Neuronal stem cell (in vitro differentiated cells): ENCODE data around the gene RALY.

Experiments
- DNase-seq: peaks from one replicate; pipeline ENCODE4 v3.0.0-alpha.2; 2013; ENCODE audit warnings: low spot score
- H2AFZ ChIP-seq: one replicate; pipeline ENCODE4 v1.6.1; 2013; ENCODE audit warnings: mild to moderate bottlenecking, low read length, inconsistent platforms
- H2AK5ac ChIP-seq: 2 replicates; pipeline ENCODE4 v1.6.1; 2013; ENCODE audit warnings: low read depth, mild to moderate bottlenecking, inconsistent platforms, low read length, moderate library complexity, mixed read lengths
- H2BK120ac ChIP-seq: 2 replicates; pipeline ENCODE4 v1.6.1; 2013; ENCODE audit warnings: low read depth, mild to moderate bottlenecking, inconsistent platforms, low read length, moderate library complexity, mixed read lengths
- H2BK12ac ChIP-seq: one replicate; pipeline ENCODE4 v1.6.1; 2013; ENCODE audit warnings: low read length, inconsistent platforms
- H2BK15ac ChIP-seq: 2 replicates; pipeline ENCODE4 v1.6.1; 2013; ENCODE audit warnings: mild to moderate bottlenecking, low read length, inconsistent platforms, mixed read lengths
- H2BK5ac ChIP-seq: one replicate; pipeline ENCODE4 v1.6.1; 2013; ENCODE audit warnings: inconsistent platforms, mild to moderate bottlenecking, low read length, moderate library complexity
- H3K14ac ChIP-seq: one replicate; pipeline ENCODE4 v1.6.1; 2013; ENCODE audit warnings: low read length, inconsistent platforms
- H3K18ac ChIP-seq: 2 replicates; pipeline ENCODE4 v1.6.1; 2013; ENCODE audit warnings: low read length, inconsistent platforms
- H3K23ac ChIP-seq: 2 replicates; pipeline ENCODE4 v1.6.1; 2013; ENCODE audit warnings: low read depth, mild to moderate bottlenecking, mixed read lengths, low read length, inconsistent platforms; ENCODE audit not compliant: poor library complexity
- H3K27ac ChIP-seq: replicated peaks from 3 replicates; pipeline ENCODE4 v1.5.1; 2013; ENCODE audit warnings: low read length, inconsistent platforms
- H3K27me3 ChIP-seq, 3 experiments: 2 replicates each; pipeline ENCODE4 v1.6.1; 2013; ENCODE audit warnings: low read length in 3 of 3, mild to moderate bottlenecking in 2 of 3, inconsistent platforms in 1 of 3, low read depth in 1 of 3, mixed read lengths in 1 of 3, moderate library complexity in 1 of 3; ENCODE audit not compliant: control insufficient read depth in 3 of 3, insufficient read depth in 3 of 3
- H3K36me3 ChIP-seq, 2 donors: replicated peaks in 1 of 2; 2 replicates each; pipeline ENCODE4 v1.6.1; 2013; ENCODE audit warnings: low read length in 2 of 2; ENCODE audit not compliant: control insufficient read depth in 2 of 2, insufficient read depth in 2 of 2
- H3K4ac ChIP-seq: 2 replicates; pipeline ENCODE4 v1.6.1; 2013; ENCODE audit warnings: inconsistent platforms, mild to moderate bottlenecking, low read length, moderate library complexity
- H3K4me1 ChIP-seq, 2 donors: 1 replicate in 1 of 2; 2 replicates in 1 of 2; pipeline ENCODE4 v1.6.1; 2013; ENCODE audit warnings: low read length in 2 of 2, low read depth in 1 of 2; ENCODE audit not compliant: control insufficient read depth in 2 of 2, insufficient read depth in 1 of 2
- H3K4me2 ChIP-seq: one replicate; pipeline ENCODE4 v1.6.1; 2013; ENCODE audit warnings: mild to moderate bottlenecking, low read length, inconsistent platforms; ENCODE audit not compliant: insufficient read depth, poor library complexity, severe bottlenecking
- H3K4me3 ChIP-seq, 2 donors: 2 replicates each; pipeline ENCODE4 v1.5.1; 2013; ENCODE audit warnings: low read length in 2 of 2, mild to moderate bottlenecking in 2 of 2, inconsistent platforms in 1 of 2, moderate library complexity in 1 of 2
- H3K79me1 ChIP-seq: one replicate; pipeline ENCODE4 v1.6.1; 2013; ENCODE audit warnings: low read depth, mild to moderate bottlenecking, inconsistent platforms, low read length, moderate library complexity
- H3K9ac ChIP-seq: one replicate; pipeline ENCODE4 v1.6.1; 2013; ENCODE audit warnings: mild to moderate bottlenecking, low read depth, low read length, inconsistent platforms; ENCODE audit not compliant: poor library complexity
- H3K9me3 ChIP-seq, 2 donors: replicated peaks in 1 of 2; 2 replicates each; pipeline versions ENCODE3 to v1.6.1; 2013; ENCODE audit warnings: low read length in 2 of 2, mild to moderate bottlenecking in 2 of 2, inconsistent platforms in 1 of 2, low read depth in 1 of 2, mixed read lengths in 1 of 2, moderate library complexity in 1 of 2; ENCODE audit not compliant: control insufficient read depth in 2 of 2, insufficient read depth in 1 of 2
- H4K8ac ChIP-seq: one replicate; pipeline ENCODE4 v1.6.1; 2013; ENCODE audit warnings: low read depth, mild to moderate bottlenecking, inconsistent platforms, low read length, moderate library complexity
- H4K91ac ChIP-seq: one replicate; pipeline ENCODE4 v1.6.1; 2013; ENCODE audit warnings: low read length, low read depth, mild to moderate bottlenecking, inconsistent platforms; ENCODE audit not compliant: poor library complexity
- WGBS, 2 donors: extraction: QIAGEN DNeasy Blood & Tissue Kit; methylation state at CpG; one replicate each; pipeline ENCODE4 v1.1.7; 2013; ENCODE audit warnings: missing lambda C conversion rate in 2 of 2, mixed read lengths in 1 of 2; ENCODE audit not compliant: insufficient read length in 2 of 2, insufficient replicate concordance in 1 of 2; ENCODE audit errors: extremely low coverage in 2 of 2; 5-methylcytosine and 5-hydroxymethylcytosine counted together

Gene RALY

DNA sequence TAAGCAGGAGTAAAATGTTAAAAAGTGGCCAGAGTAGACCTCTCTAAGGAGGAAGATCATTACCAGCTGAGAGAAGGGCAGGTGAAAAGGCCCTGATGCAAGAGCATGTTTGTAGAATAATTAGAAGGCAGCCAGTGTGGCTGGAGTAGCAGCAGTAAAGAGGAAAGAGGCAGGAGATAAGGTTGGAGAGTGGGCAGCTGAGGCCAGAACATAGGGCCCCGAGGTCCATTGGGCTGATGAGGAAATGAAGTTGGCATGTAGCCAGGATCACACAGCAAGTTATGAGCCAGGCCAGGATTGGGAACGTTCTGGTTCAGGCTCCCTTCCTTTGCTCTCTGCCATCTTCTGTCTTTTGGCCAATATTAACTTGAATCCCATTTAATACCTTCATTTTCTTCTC lies 51.6 kb downstream of the RALY start:
- H3K9ac ChIP-seq, result no peak overlapping the region
- no peak for DNase-seq
- H2BK5ac ChIP-seq, result no peak overlapping the region
- H4K91ac ChIP-seq, result no peak overlapping the region
- no peak overlapping the region for H3K4me3 ChIP-seq
- H3K79me1 ChIP-seq, result peaks cover 2% of the 10 kb centered on the region
- H3K18ac ChIP-seq, result no peak overlapping the region
- no peak overlapping the region for H3K23ac ChIP-seq
- no peak overlapping the region for H3K27ac ChIP-seq
- H2BK15ac ChIP-seq, result no peak overlapping the region
- H4K8ac ChIP-seq, result no peak overlapping the region
- H2AK5ac ChIP-seq, result no peak overlapping the region
- no peak overlapping the region for H2BK120ac ChIP-seq
- H3K9me3 ChIP-seq, result no peaks in the 10 kb centered on the region
- no peak overlapping the region for H3K4me2 ChIP-seq
- H3K36me3 ChIP-seq, result peaks cover 0 to 45% of the 10 kb centered on the region in 2 donors
- no peak overlapping the region for H3K14ac ChIP-seq
- H2BK12ac ChIP-seq, result no peak overlapping the region
- no peak overlapping the region for H3K4ac ChIP-seq
- WGBS, 2 donors, result no CpG with 5 or more reads among the region's 2 CpGs
- peaks cover 0 to 5% of the 10 kb centered on the region in 2 donors for H3K4me1 ChIP-seq
- no peaks in the 10 kb centered on the region for H3K27me3 ChIP-seq
- no peak overlapping the region for H2AFZ ChIP-seq

DNA sequence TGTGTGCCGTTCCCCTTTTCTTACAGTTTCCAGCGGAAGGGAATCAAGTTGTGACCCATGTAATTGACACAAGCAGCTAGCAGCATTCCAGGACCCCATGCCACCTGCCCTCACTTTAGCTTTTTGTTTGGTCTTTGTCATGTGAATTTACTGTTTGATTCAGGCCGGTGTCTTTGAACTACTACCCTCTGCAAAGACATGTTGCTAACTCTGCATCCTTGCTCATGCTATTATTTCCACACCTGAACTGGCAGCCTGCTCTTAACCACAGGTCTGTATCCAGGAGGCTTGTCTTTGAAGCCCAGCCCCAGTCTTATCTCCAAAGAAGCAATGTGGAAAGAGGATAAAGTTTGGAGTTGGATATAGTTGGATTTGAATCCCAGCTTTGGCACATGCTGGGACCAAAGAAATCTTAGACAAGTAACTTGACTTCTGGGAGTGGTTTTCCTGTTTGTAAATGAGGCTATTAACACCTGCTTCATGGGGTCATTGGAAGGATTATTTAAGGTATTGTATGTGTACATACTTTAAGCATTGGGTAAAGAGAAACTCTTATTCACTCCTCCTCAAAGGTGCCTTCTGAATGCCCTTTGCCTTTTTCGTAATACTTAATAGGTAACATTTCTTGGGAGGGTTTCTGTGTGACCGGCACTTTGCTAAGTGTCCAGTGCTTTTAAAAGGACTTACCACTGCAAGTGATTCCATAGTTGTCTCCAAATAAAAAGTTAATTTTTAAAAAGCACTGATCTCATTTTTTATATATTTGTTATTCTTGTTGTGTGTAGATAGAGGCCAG lies 52.4 kb downstream of the RALY start:
- Histone ChIP-seq H2BK15ac (no peak overlapping the region), H3K4me3 (no peak overlapping the region), H3K18ac (no peak overlapping the region), H3K14ac (no peak overlapping the region), H3K4me1 (peaks cover 0 to 5% of the 10 kb centered on the region in 2 donors), H2AFZ (no peak overlapping the region), H2BK12ac (no peak overlapping the region), H2AK5ac (no peak overlapping the region), H3K23ac (no peak overlapping the region), H2BK120ac (no peak overlapping the region), H4K91ac (no peak overlapping the region), H3K27me3 (no peaks in the 10 kb centered on the region), H3K79me1 (peaks cover 2% of the 10 kb centered on the region), H4K8ac (no peak overlapping the region), H3K27ac (no peak overlapping the region), H2BK5ac (no peak overlapping the region), H3K4ac (no peak overlapping the region), H3K4me2 (no peak overlapping the region), H3K9me3 (no peaks in the 10 kb centered on the region), H3K36me3 (peaks cover 0 to 43% of the 10 kb centered on the region in 2 donors), H3K9ac (no peak overlapping the region)
- DNase-seq, result no peak
- no CpG with 5 or more reads among the region's 5 CpGs for WGBS, 2 donors

DNA sequence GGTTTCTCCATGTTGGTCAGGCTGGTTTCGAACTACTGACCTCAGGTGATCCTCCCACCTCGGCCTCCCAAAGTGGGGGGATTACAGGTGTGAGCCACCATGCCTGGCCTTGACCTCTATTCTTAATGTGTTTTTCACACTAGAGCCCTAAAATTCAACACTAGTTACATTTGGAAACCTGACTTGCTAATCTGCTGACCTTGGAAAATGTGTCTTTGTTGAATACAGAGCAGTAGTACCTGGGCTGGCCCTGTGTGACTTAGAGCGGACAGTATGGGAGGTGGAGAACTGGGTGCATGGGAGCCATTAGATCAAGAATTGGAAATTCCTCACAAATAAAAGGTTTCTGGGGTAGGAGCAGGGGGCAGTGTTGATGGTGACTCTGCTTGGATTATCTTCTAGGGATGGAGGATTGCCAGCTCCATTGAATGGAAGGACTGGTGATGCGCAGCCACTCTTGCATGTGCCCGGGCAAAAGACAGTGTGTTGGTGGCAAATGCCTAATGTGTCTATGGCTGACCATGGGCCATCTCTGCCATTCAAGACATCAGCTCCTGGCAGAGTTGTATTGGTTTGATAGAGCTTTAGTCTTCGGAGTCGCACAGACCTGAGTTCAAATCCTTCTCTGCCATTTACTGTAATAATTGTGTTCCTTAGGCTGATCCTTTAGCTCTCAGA lies 53.4 kb downstream of the RALY start:
- Histone ChIP-seq H2BK5ac (no peak overlapping the region), H3K27me3 (no peaks in the 10 kb centered on the region), H4K8ac (no peak overlapping the region), H3K79me1 (peaks cover under 1% of the 10 kb centered on the region), H2BK12ac (no peak overlapping the region), H3K4me2 (no peak overlapping the region), H3K4me3 (peak overlapping the region in 1 of 2 donors; percentile 32), H3K36me3 (peaks cover 0 to 42% of the 10 kb centered on the region in 2 donors), H3K9me3 (no peaks in the 10 kb centered on the region), H3K18ac (no peak overlapping the region), H3K4ac (no peak overlapping the region), H4K91ac (no peak overlapping the region), H2AK5ac (no peak overlapping the region), H2BK15ac (no peak overlapping the region), H3K27ac (no peak overlapping the region), H3K23ac (no peak overlapping the region), H3K4me1 (peaks cover 0 to 5% of the 10 kb centered on the region in 2 donors), H3K14ac (no peak overlapping the region), H2BK120ac (no peak overlapping the region), H2AFZ (no peak overlapping the region), H3K9ac (no peak overlapping the region)
- DNase-seq, result no peak
- WGBS, 2 donors, result no CpG with 5 or more reads among the region's 7 CpGs

DNA sequence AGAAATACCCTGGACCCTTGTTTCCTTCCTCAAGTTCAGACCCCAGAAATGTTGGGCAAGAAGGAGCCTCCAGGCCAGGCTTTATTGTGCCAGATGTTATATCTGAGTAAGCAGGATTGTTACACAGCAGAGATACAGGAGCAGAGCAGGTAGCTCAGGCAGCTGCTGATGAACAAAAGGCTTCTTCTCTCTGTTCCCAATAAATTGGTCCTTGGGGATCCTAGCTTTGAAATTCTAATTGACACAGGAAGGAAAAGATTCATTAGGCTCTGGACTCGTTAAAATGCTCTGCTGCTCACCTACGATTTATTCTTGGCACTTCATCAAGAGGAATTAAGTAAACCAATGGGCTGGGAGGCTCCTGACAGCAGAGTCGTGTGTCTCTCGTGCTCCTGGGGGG lies 54.2 kb downstream of the RALY start:
- no peak overlapping the region for H3K14ac ChIP-seq
- H4K91ac ChIP-seq, result no peak overlapping the region
- no peak overlapping the region for H3K27ac ChIP-seq
- no CpG with 5 or more reads among the region's 4 CpGs for WGBS, 2 donors
- no peak overlapping the region for H2AK5ac ChIP-seq
- H3K18ac ChIP-seq, result no peak overlapping the region
- DNase-seq, result no peak
- no peak overlapping the region for H2BK120ac ChIP-seq
- H3K4ac ChIP-seq, result no peak overlapping the region
- no peak overlapping the region for H3K4me2 ChIP-seq
- peaks cover 0 to 5% of the 10 kb centered on the region in 2 donors for H3K4me1 ChIP-seq
- no peaks in the 10 kb centered on the region for H3K79me1 ChIP-seq
- peaks cover 0 to 39% of the 10 kb centered on the region in 2 donors for H3K36me3 ChIP-seq
- no peak overlapping the region for H2BK5ac ChIP-seq
- no peak overlapping the region for H3K9ac ChIP-seq
- no peak overlapping the region for H2AFZ ChIP-seq
- no peaks in the 10 kb centered on the region for H3K9me3 ChIP-seq
- H3K27me3 ChIP-seq, result no peaks in the 10 kb centered on the region
- no peak overlapping the region for H3K4me3 ChIP-seq
- H2BK12ac ChIP-seq, result no peak overlapping the region
- no peak overlapping the region for H3K23ac ChIP-seq
- H4K8ac ChIP-seq, result no peak overlapping the region
- no peak overlapping the region for H2BK15ac ChIP-seq
